GM12878 (cell line): Measurements from ENCODE around the gene EHHADH. TPM values are rescaled to one million over a fixed set of nuclear protein-coding genes. Genes with fewer than 3 reads are reported as not detected.

Experiments used
- ATAC-seq: fragments of 200-7000 bp; cut with Tn5 transposase; 3 replicates; pipeline ENCODE4 v1.9.1; 2020; ENCODE audit warnings: mild to moderate bottlenecking, moderate library complexity
- BruUV-seq: library from RNA; stranded (reverse); fragments of 400-500 nt; replicated peaks from 2 replicates; lab custom pipeline; 2021; lab: Mats Ljungman, UMichigan
- CTCF ChIA-PET: fragments of 300-600 bp; sonication (Branson Sonifier 250); formaldehyde crosslinking; extraction: SDS; loops from one replicate; lab custom pipeline; 2021; ENCODE audit warnings: inconsistent platforms; lab: Yijun Ruan, JAX
- POLR2A ChIA-PET: fragments of 350-600 bp; formaldehyde crosslinking; extraction: SDS; loops from one replicate; lab custom pipeline; 2021; ENCODE audit warnings: inconsistent platforms; lab: Charles Lee
- RAD21 ChIA-PET: fragments of 300-600 bp; sonication (Branson Sonifier 250); formaldehyde crosslinking; loops from one replicate; lab custom pipeline; 2023; ENCODE audit warnings: antibody characterized with exemption; ENCODE audit not compliant: unreplicated experiment; lab: Charles Lee
- SMC1A ChIA-PET: fragments of 300-600 bp; sonication (Branson Sonifier 250); formaldehyde crosslinking; loops from one replicate; lab custom pipeline; 2023; ENCODE audit not compliant: unreplicated experiment, uncharacterized antibody; lab: Charles Lee
- DNase-seq: peaks from one replicate; pipeline ENCODE4 v3.0.0-alpha.2; 2011; ENCODE audit warnings: low read depth, low spot score
- FAIRE-seq: peaks from 3 replicates; lab custom pipeline; 2011; peaks lifted over from hg19 to GRCh38; lab: Jason Lieb, UNC
- H2AFZ ChIP-seq: 2 replicates; pipeline ENCODE4 v1.6.0; 2011; ENCODE audit warnings: low read depth, low read length, control low read depth; ENCODE audit not compliant: control insufficient read depth
- H3K27ac ChIP-seq: 2 replicates; pipeline ENCODE4 v1.5.1; 2011; ENCODE audit warnings: control low read depth; ENCODE audit not compliant: control insufficient read depth, insufficient read depth
- H3K27me3 ChIP-seq, 2 experiments: replicated peaks in 1 of 2; 2 replicates each; pipeline versions ENCODE4 v1.6.0 to v1.6.1; 2011; ENCODE audit warnings: low read length in 1 of 2; ENCODE audit not compliant: control insufficient read depth in 2 of 2, insufficient read depth in 2 of 2
- H3K36me3 ChIP-seq, 2 experiments: 2 replicates each; pipeline ENCODE4 v1.5.1; 2011; ENCODE audit warnings: low read length in 1 of 2; ENCODE audit not compliant: control insufficient read depth in 2 of 2, insufficient read depth in 2 of 2
- H3K4me1 ChIP-seq: 2 replicates; pipeline ENCODE4 v1.6.1; 2011; ENCODE audit warnings: mild to moderate bottlenecking, low read length, moderate library complexity, mixed read lengths; ENCODE audit not compliant: control insufficient read depth, insufficient read depth
- H3K4me2 ChIP-seq: 2 replicates; pipeline ENCODE4 v1.6.0; 2011; ENCODE audit warnings: control low read depth; ENCODE audit not compliant: control insufficient read depth, insufficient read depth
- H3K4me3 ChIP-seq: fragments of 200-600 bp; sonication (generic); 2 replicates; pipeline ENCODE4 v1.5.1; 2016
- H3K79me2 ChIP-seq: 2 replicates; pipeline ENCODE4 v1.6.0; 2011; ENCODE audit warnings: low read length; ENCODE audit not compliant: control insufficient read depth, insufficient read depth
- H3K9ac ChIP-seq: 2 replicates; pipeline ENCODE4 v1.8.0; 2011; ENCODE audit warnings: low read length, control low read depth, mixed read lengths; ENCODE audit not compliant: control insufficient read depth, insufficient read depth
- H3K9me3 ChIP-seq: replicated peaks from 3 replicates; pipeline ENCODE4 v1.5.1; 2011; ENCODE audit warnings: mild to moderate bottlenecking, low read length; ENCODE audit not compliant: control insufficient read depth, insufficient read depth
- H4K20me1 ChIP-seq: 2 replicates; pipeline ENCODE4 v1.6.0; 2011; ENCODE audit not compliant: control insufficient read depth, insufficient read depth
- ATF7 ChIP-seq: fragments of 450-650 bp; IDR thresholded peaks from 2 replicates; pipeline ENCODE4 v1.6.1; 2016; ENCODE audit warnings: low read depth, mild to moderate bottlenecking
- BHLHE40 ChIP-seq, 2 experiments: fragments of 450-650 bp in 1 of 2; IDR thresholded peaks; 2 replicates each; pipeline ENCODE4 v1.6.1; 2011 to 2017; ENCODE audit warnings: low read depth in 2 of 2, borderline replicate concordance in 1 of 2, improper control_type of control experiment in 1 of 2, low read length in 1 of 2, mild to moderate bottlenecking in 1 of 2
- DPF2 ChIP-seq: fragments of 450-650 bp; IDR thresholded peaks from 2 replicates; pipeline ENCODE4 v1.6.1; 2017; ENCODE audit warnings: mild to moderate bottlenecking
- ESRRA ChIP-seq: IDR thresholded peaks from 2 replicates; pipeline ENCODE4 v1.6.1; 2012; ENCODE audit warnings: mild to moderate bottlenecking, low read length, improper control_type of control experiment
- HDGF ChIP-seq: fragments of 450-650 bp; IDR thresholded peaks from 2 replicates; pipeline ENCODE4 v1.6.1; 2016; ENCODE audit warnings: antibody characterized with exemption
- IKZF1 ChIP-seq: fragments of 450-650 bp; conservative IDR thresholded peaks from 2 replicates; pipeline ENCODE4 v1.6.1; 2017; ENCODE audit warnings: antibody characterized with exemption, mild to moderate bottlenecking
- KLF5 ChIP-seq: fragments of 450-650 bp; IDR thresholded peaks from 2 replicates; pipeline ENCODE4 v1.6.1; 2014; ENCODE audit warnings: mild to moderate bottlenecking; ENCODE audit not compliant: partially characterized antibody
- NFYB ChIP-seq: IDR thresholded peaks from 2 replicates; pipeline ENCODE4 v1.6.1; 2011; ENCODE audit warnings: low read depth, mild to moderate bottlenecking, low read length, improper control_type of control experiment, moderate library complexity; ENCODE audit not compliant: insufficient read depth
- NKRF ChIP-seq: fragments of 450-650 bp; conservative IDR thresholded peaks from 2 replicates; pipeline ENCODE4 v1.6.1; 2017; ENCODE audit warnings: mild to moderate bottlenecking, moderate library complexity
- NR2C2 ChIP-seq: IDR thresholded peaks from 2 replicates; pipeline ENCODE4 v1.6.1; 2011; ENCODE audit warnings: borderline replicate concordance, low read depth; ENCODE audit not compliant: control insufficient read depth, insufficient read length
- SMC3 ChIP-seq: IDR thresholded peaks from 2 replicates; pipeline ENCODE4 v1.6.1; 2011; ENCODE audit warnings: low read length, improper control_type of control experiment, borderline replicate concordance
- ZNF274 ChIP-seq: IDR thresholded peaks from one replicate; pipeline ENCODE4 v1.8.0; 2011; ENCODE audit not compliant: insufficient read length, insufficient read depth
- WGBS: methylation state at CpG from one replicate; pipeline ENCODE4 v1.1.6; 2016; ENCODE audit warnings: low lambda C conversion rate; ENCODE audit not compliant: insufficient replicate concordance, insufficient coverage; ENCODE audit errors: missing lambda C conversion rate; 5-methylcytosine and 5-hydroxymethylcytosine counted together
- in situ Hi-C: fragments of 300-500 bp; cut with MboI; formaldehyde crosslinking; loops from 9 replicates; pipeline ENCODE4 v1.14.3; 2018; ENCODE audit warnings: mixed read lengths
- intact Hi-C: fragments of 100-400 bp; cut with micrococcal nuclease; formaldehyde crosslinking; loops from one replicate; pipeline ENCODE4 v1.14.2; 2022; ENCODE audit not compliant: unreplicated experiment
- polyA plus RNA-seq, 11 experiments: library from polyadenylated mRNA; depleted of rRNA in 4 of 11; unstranded in 6 of 11; stranded (reverse) in 5 of 11; fragments of >200 nt; fragmentation: Nextera tagmentation in 4 of 11; fragmentation: Illumina TruSeq in 1 of 11; extraction: Ambion mirVana in 4 of 11; extraction: Trizol in 1 of 11; gene quantifications; 1 replicate in 1 of 11; 2 replicates in 10 of 11; pipeline versions ENCODE4 v1.2.1 to v1.2.3, GENCODE V29; 2011 to 2016; ENCODE audit warnings: inconsistent platforms in 2 of 11, missing spikeins in 2 of 11, low read depth in 1 of 11
- total RNA-seq, 4 experiments: library from RNA; depleted of rRNA in 3 of 4; stranded (reverse); fragments of >200 nt in 3 of 4; fragmentation: Illumina TruSeq in 1 of 4; extraction: Trizol in 1 of 4; gene quantifications; 2 replicates each; pipeline versions ENCODE4 v1.2.1 to v1.2.3, GENCODE V29; 2013 to 2021
- TF ChIP-seq, protein P1 (sequence below): IDR thresholded peaks from 2 replicates; pipeline ENCODE4 v1.6.1; 2012; ENCODE audit warnings: low read depth, low read length, improper control_type of control experiment
- TF ChIP-seq, protein P2 (sequence below): fragments of 450-650 bp; IDR thresholded peaks from 2 replicates; pipeline ENCODE4 v1.6.1; 2016; ENCODE audit warnings: mild to moderate bottlenecking, moderate library complexity, borderline replicate concordance
- TF ChIP-seq, protein P3 (sequence below): fragments of 450-650 bp; formaldehyde crosslinking; IDR thresholded peaks from 2 replicates; pipeline ENCODE4 v1.4.0; 2020; ENCODE audit warnings: mild to moderate bottlenecking, moderate library complexity

The EHHADH gene
- total and polyA plus RNA-seq, 10 of the 15 experiments (the other 5 are each of a cell fraction or from before 2014, with no cell fraction given) = 0.96 to 8.4 (median 5.3) TPM

GRCh38 chr3:185150561-185150960 lies 103.3 kb downstream of the EHHADH start:
- no peak for DNase-seq
- intact Hi-C loops (no loop called here), in situ Hi-C loops (no loop called here)
- no peak overlapping the region for H2AFZ ChIP-seq
- H3K27ac ChIP-seq = no peak overlapping the region
- POLR2A ChIA-PET = no interaction called here
- no peak overlapping the region for H3K4me2 ChIP-seq
- BruUV-seq = no TSS peak
- no peak overlapping the region for H3K4me3 ChIP-seq
- SMC1A ChIA-PET = interaction anchor here (1.1 to 2.0 kb wide), 2 partner anchors 10 to 25 kb away, joined by 3 to 5 read pairs; no protein-coding TSS in a partner anchor
- H3K4me1 ChIP-seq = no peaks in the 10 kb centered on the region
- CTCF ChIA-PET = interaction anchor here (0.6 to 0.9 kb wide), 2 partner anchors 14 to 101 kb away, joined by 3 read pairs; no protein-coding TSS in a partner anchor
- no peaks in the 10 kb centered on the region for H3K79me2 ChIP-seq
- no peak overlapping the region for H3K9ac ChIP-seq
- H3K36me3 ChIP-seq = no peaks in the 10 kb centered on the region
- H4K20me1 ChIP-seq = no peaks in the 10 kb centered on the region
- RAD21 ChIA-PET = no interaction called here
- WGBS = 76% methylated on average over 1 of the region's 1 CpG
- no peaks in the 10 kb centered on the region for H3K9me3 ChIP-seq
- no peak for ATAC-seq
- no peak for FAIRE-seq
- peaks cover 5 to 20% of the 10 kb centered on the region in 2 experiments for H3K27me3 ChIP-seq
- TF ChIP-seq ZNF274 (no peak), IKZF1 (no peak), KLF5 (no peak), BHLHE40 (IDR thresholded peaks at IDR 0.05; ENCODE audit: borderline replicate concordance in 1 of 2, low read depth in 2 of 2, low read length in 1 of 2) (no peak), NR2C2 (no peak), DPF2 (no peak), HDGF (no peak), NKRF (no peak), NFYB (no peak), SMC3 (no peak), ATF7 (no peak), ESRRA (no peak)
- TF ChIP-seq, protein P1, sequence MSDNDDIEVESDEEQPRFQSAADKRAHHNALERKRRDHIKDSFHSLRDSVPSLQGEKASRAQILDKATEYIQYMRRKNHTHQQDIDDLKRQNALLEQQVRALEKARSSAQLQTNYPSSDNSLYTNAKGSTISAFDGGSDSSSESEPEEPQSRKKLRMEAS = no peak
- TF ChIP-seq, protein P2, sequence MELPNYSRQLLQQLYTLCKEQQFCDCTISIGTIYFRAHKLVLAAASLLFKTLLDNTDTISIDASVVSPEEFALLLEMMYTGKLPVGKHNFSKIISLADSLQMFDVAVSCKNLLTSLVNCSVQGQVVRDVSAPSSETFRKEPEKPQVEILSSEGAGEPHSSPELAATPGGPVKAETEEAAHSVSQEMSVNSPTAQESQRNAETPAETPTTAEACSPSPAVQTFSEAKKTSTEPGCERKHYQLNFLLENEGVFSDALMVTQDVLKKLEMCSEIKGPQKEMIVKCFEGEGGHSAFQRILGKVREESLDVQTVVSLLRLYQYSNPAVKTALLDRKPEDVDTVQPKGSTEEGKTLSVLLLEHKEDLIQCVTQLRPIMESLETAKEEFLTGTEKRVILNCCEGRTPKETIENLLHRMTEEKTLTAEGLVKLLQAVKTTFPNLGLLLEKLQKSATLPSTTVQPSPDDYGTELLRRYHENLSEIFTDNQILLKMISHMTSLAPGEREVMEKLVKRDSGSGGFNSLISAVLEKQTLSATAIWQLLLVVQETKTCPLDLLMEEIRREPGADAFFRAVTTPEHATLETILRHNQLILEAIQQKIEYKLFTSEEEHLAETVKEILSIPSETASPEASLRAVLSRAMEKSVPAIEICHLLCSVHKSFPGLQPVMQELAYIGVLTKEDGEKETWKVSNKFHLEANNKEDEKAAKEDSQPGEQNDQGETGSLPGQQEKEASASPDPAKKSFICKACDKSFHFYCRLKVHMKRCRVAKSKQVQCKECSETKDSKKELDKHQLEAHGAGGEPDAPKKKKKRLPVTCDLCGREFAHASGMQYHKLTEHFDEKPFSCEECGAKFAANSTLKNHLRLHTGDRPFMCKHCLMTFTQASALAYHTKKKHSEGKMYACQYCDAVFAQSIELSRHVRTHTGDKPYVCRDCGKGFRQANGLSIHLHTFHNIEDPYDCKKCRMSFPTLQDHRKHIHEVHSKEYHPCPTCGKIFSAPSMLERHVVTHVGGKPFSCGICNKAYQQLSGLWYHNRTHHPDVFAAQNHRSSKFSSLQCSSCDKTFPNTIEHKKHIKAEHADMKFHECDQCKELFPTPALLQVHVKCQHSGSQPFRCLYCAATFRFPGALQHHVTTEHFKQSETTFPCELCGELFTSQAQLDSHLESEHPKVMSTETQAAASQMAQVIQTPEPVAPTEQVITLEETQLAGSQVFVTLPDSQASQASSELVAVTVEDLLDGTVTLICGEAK = no peak
- TF ChIP-seq, protein P3, sequence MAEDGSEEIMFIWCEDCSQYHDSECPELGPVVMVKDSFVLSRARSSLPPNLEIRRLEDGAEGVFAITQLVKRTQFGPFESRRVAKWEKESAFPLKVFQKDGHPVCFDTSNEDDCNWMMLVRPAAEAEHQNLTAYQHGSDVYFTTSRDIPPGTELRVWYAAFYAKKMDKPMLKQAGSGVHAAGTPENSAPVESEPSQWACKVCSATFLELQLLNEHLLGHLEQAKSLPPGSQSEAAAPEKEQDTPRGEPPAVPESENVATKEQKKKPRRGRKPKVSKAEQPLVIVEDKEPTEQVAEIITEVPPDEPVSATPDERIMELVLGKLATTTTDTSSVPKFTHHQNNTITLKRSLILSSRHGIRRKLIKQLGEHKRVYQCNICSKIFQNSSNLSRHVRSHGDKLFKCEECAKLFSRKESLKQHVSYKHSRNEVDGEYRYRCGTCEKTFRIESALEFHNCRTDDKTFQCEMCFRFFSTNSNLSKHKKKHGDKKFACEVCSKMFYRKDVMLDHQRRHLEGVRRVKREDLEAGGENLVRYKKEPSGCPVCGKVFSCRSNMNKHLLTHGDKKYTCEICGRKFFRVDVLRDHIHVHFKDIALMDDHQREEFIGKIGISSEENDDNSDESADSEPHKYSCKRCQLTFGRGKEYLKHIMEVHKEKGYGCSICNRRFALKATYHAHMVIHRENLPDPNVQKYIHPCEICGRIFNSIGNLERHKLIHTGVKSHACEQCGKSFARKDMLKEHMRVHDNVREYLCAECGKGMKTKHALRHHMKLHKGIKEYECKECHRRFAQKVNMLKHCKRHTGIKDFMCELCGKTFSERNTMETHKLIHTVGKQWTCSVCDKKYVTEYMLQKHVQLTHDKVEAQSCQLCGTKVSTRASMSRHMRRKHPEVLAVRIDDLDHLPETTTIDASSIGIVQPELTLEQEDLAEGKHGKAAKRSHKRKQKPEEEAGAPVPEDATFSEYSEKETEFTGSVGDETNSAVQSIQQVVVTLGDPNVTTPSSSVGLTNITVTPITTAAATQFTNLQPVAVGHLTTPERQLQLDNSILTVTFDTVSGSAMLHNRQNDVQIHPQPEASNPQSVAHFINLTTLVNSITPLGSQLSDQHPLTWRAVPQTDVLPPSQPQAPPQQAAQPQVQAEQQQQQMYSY = no peak
